ENCODE measurements around the gene TRIM44. TPM values are rescaled to one million over a fixed set of nuclear protein-coding genes. Genes with fewer than 3 reads are reported as not detected.

Gene TRIM44
- total and polyA plus RNA-seq, 2 donors (not counting 3 experiments of a cell fraction or from before 2014, with no cell fraction given), result 31.7 to 72.0 TPM

DNA sequence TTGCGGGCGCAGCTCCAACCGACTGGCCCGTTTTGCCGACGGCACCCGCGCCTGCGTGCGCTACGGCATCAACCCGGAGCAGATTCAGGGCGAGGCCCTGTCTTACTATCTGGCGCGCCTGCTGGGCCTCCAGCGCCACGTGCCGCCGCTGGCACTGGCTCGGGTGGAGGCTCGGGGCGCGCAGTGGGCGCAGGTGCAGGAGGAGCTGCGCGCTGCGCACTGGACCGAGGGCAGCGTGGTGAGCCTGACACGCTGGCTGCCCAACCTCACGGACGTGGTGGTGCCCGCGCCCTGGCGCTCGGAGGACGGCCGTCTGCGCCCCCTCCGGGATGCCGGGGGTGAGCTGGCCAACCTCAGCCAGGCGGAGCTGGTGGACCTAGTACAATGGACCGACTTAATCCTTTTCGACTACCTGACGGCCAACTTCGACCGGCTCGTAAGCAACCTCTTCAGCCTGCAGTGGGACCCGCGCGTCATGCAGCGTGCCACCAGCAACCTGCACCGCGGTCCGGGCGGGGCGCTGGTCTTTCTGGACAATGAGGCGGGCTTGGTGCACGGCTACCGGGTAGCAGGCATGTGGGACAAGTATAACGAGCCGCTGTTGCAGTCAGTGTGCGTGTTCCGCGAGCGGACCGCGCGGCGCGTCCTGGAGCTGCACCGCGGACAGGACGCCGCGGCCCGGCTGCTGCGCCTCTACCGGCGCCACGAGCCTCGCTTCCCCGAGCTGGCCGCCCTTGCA is 43.3 kb upstream of the TRIM44 start:
- dilution Hi-C loops (cut with MboI; ENCODE audit: extremely low pct_ligation_motif_present, low sequenced_read_pairs) (loop anchor here (25.0 kb wide), 1 partner anchor 643 kb away; no protein-coding TSS in a partner anchor), intact Hi-C loops (cut with micrococcal nuclease) (loop anchor here (1.0 to 5.0 kb wide), 5 partner anchors 93 to 858 kb away; no protein-coding TSS in a partner anchor)
- Histone ChIP-seq H3K27ac (ENCODE audit: insufficient read depth, low read depth, low read length) (peak overlapping the region; percentile 92), H3K4me1 (ENCODE audit: control insufficient read depth, extremely low read depth, insufficient read depth, low read length) (peaks cover 44% of the 10 kb centered on the region), H3K79me2 (ENCODE audit: control insufficient read depth, insufficient read depth, low read length) (peaks cover 21% of the 10 kb centered on the region), H3K36me3 (ENCODE audit: control insufficient read depth in 2 of 2, extremely low read depth in 1 of 2, insufficient read depth in 2 of 2, low read length in 2 of 2) (no peaks in the 10 kb centered on the region), H3K27me3 (ENCODE audit: control insufficient read depth in 2 of 2, insufficient read depth in 2 of 2, low read length in 2 of 2) (peaks cover 3 to 12% of the 10 kb centered on the region in 2 experiments), H3K9ac (replicated peaks; ENCODE audit: extremely low read depth, insufficient read depth, low read length) (peak overlapping the region; percentile 96), H4K20me1 (replicated peaks; ENCODE audit: control insufficient read depth, extremely low read depth, insufficient read depth, low read length) (no peaks in the 10 kb centered on the region), H3K4me2 (ENCODE audit: insufficient read depth, low read length) (peak overlapping the region; percentile 86), H3K9me1 (replicated peaks; ENCODE audit: control insufficient read depth, extremely low read depth, insufficient read depth, low read length) (no peaks in the 10 kb centered on the region), H3K9me3 (replicated peaks; ENCODE audit: control insufficient read depth, insufficient read depth, low read length) (no peaks in the 10 kb centered on the region), H2AFZ (ENCODE audit: low read depth, low read length) (peak overlapping the region; percentile 19), H3K4me3 (replicated peaks in 1 of 3; ENCODE audit: insufficient read depth in 1 of 3, low read depth in 1 of 3, low read length in 3 of 3) (peak overlapping the region; percentile 54 to 75 (median 62))
- peak; percentile 69 for DNase-seq (ENCODE audit: low read depth, low spot score)
- ChIA-PET CTCF (interaction anchor here (0.7 to 4.8 kb wide), 17 partner anchors 10 to 647 kb away, joined by 3 to 152 read pairs (median 5); partner anchors contain the start of gene TRIM44), POLR2A (interaction anchor here (1.0 to 1.1 kb wide), 2 partner anchors 11 to 43 kb away, joined by 3 read pairs; partner anchors contain the start of gene TRIM44)
- TF ChIP-seq, protein P1, sequence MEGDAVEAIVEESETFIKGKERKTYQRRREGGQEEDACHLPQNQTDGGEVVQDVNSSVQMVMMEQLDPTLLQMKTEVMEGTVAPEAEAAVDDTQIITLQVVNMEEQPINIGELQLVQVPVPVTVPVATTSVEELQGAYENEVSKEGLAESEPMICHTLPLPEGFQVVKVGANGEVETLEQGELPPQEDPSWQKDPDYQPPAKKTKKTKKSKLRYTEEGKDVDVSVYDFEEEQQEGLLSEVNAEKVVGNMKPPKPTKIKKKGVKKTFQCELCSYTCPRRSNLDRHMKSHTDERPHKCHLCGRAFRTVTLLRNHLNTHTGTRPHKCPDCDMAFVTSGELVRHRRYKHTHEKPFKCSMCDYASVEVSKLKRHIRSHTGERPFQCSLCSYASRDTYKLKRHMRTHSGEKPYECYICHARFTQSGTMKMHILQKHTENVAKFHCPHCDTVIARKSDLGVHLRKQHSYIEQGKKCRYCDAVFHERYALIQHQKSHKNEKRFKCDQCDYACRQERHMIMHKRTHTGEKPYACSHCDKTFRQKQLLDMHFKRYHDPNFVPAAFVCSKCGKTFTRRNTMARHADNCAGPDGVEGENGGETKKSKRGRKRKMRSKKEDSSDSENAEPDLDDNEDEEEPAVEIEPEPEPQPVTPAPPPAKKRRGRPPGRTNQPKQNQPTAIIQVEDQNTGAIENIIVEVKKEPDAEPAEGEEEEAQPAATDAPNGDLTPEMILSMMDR (IDR thresholded peaks at IDR 0.05; ENCODE audit: extremely low read depth in 1 of 2, insufficient read depth in 1 of 2, low read depth in 1 of 2, low read length in 2 of 2), result peak in 1 of 2 donors; percentile 12
- TF ChIP-seq POLR2A (IDR thresholded peaks at IDR 0.05; ENCODE audit: low read depth, low read length) (no peak), JUN (IDR thresholded peaks at IDR 0.05; ENCODE audit: borderline replicate concordance, insufficient read depth, insufficient read length, low read depth) (no peak), GATA2 (IDR thresholded peaks at IDR 0.05; ENCODE audit: insufficient read depth, insufficient read length, low read depth, low read length) (no peak), POLR2AphosphoS5 (IDR thresholded peaks at IDR 0.05; ENCODE audit: insufficient read depth, low read depth, low read length) (peak; percentile 22), EZH2 (IDR thresholded peaks at IDR 0.05; ENCODE audit: borderline replicate concordance, low read depth, low read length, severe bottlenecking) (no peak)
- TF ChIP-seq, protein P2, sequence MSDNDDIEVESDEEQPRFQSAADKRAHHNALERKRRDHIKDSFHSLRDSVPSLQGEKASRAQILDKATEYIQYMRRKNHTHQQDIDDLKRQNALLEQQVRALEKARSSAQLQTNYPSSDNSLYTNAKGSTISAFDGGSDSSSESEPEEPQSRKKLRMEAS (IDR thresholded peaks at IDR 0.05; ENCODE audit: insufficient read depth, insufficient read length), result peak; percentile 37
- no TSS peak for BruUV-seq (replicated peaks)
- FAIRE-seq, result no peak
